Transverse colon (tissue), 4 donors: Measurements from ENCODE around the gene THEM5. TPM values are rescaled to one million over a fixed set of nuclear protein-coding genes. Genes with fewer than 3 reads are reported as not detected.
"Not testable (repeated sequence)": the region's sequence is repeated elsewhere in the genome, so short reads cannot be mapped to it uniquely, and the experiment has no call there.

Experiments used
- DNase-seq: peaks from one replicate; pipeline ENCODE4 v3.0.0-alpha.2; 2019
- H3K27ac ChIP-seq, 4 donors: fragments of 200-600 bp; sonication (generic); 2 replicates each; pipeline ENCODE4 v1.5.1; 2016 to 2018; ENCODE audit warnings: inconsistent platforms in 4 of 4
- H3K27me3 ChIP-seq: fragments of 200-600 bp; sonication (generic); 2 replicates; pipeline ENCODE4 v1.5.1; 2017; ENCODE audit warnings: inconsistent platforms
- H3K36me3 ChIP-seq, 4 donors: fragments of 200-600 bp; sonication (generic); 2 replicates each; pipeline ENCODE4 v1.5.1; 2017 to 2019; ENCODE audit warnings: inconsistent platforms in 4 of 4
- H3K4me1 ChIP-seq, 4 donors: fragments of 200-600 bp; sonication (generic); 2 replicates each; pipeline ENCODE4 v1.5.1; 2017 to 2020; ENCODE audit warnings: inconsistent platforms in 4 of 4
- H3K4me3 ChIP-seq, 4 donors: fragments of 200-600 bp; sonication (generic); 1 replicate in 1 of 4; 2 replicates in 3 of 4; pipeline versions ENCODE4 v1.5.1 to v1.6.1; 2017 to 2019; ENCODE audit warnings: inconsistent platforms in 4 of 4
- H3K9me3 ChIP-seq, 2 donors: fragments of 200-600 bp; sonication (generic); 2 replicates each; pipeline ENCODE4 v1.5.1; 2017 to 2019; ENCODE audit warnings: inconsistent platforms in 2 of 2
- CTCF ChIP-seq, 5 experiments: fragments of 200-600 bp in 3 of 5; fragments of 450-650 bp in 2 of 5; sonication (generic) in 3 of 5; IDR thresholded peaks; 1 replicate in 2 of 5; 2 replicates in 3 of 5; pipeline ENCODE4 v1.5.1; 2016 to 2017; ENCODE audit warnings: antibody characterized with exemption in 5 of 5, inconsistent platforms in 3 of 5, mild to moderate bottlenecking in 2 of 5, moderate library complexity in 1 of 5
- EP300 ChIP-seq: sonication (generic); formaldehyde crosslinking; IDR thresholded peaks from one replicate; pipeline ENCODE4 v1.6.1; 2017; ENCODE audit warnings: antibody characterized with exemption, low read depth
- POLR2A ChIP-seq: fragments of 450-650 bp; IDR thresholded peaks from one replicate; pipeline ENCODE4 v1.6.1; 2016; ENCODE audit warnings: antibody characterized with exemption, mild to moderate bottlenecking, moderate library complexity
- POLR2AphosphoS5 ChIP-seq, 3 donors: sonication (generic); formaldehyde crosslinking; IDR thresholded peaks; one replicate each; pipeline ENCODE4 v1.6.1; 2016; ENCODE audit warnings: antibody characterized with exemption in 3 of 3
- WGBS, 2 donors: methylation state at CpG; one replicate each; pipeline ENCODE4 v1.1.5; 2018; ENCODE audit warnings: low coverage in 1 of 2; 5-methylcytosine and 5-hydroxymethylcytosine counted together
- in situ Hi-C, 4 donors: fragments of 200-750 bp; cut with MboI; loops; one replicate each; pipeline versions ENCODE4 v1.15.0 to v1.15.1; 2017; ENCODE audit warnings: low sequenced_read_pairs in 3 of 4, low pct_ligation_motif_present in 1 of 4, low pct_unique_long_range_greater_than_20kb in 1 of 4
- intact Hi-C: fragments of 100-400 bp; cut with DNase I; formaldehyde crosslinking; loops from one replicate; pipeline ENCODE4 v1.15.1; 2023; ENCODE audit warnings: low total_unique reads
- total RNA-seq, 4 donors: library from RNA; depleted of rRNA; stranded (reverse); fragments of >200 nt; gene quantifications; one replicate each; pipeline ENCODE4 v1.1.0, GENCODE V29; 2016

The THEM5 gene
- total RNA-seq, 4 donors from 2014 or later, result not detected

- Histone ChIP-seq H3K36me3 (peaks cover 0 to 3% (median 0%) of the 10 kb centered on the region in 4 donors), H3K27ac (no peak overlapping the region), H3K4me3 (no peak overlapping the region), H3K27me3 (no peaks in the 10 kb centered on the region), H3K9me3 (no peaks in the 10 kb centered on the region), H3K4me1 (no peaks in the 10 kb centered on the region)
- in situ Hi-C loops, result no loop called here
- WGBS, 2 donors, result 79 to 92% methylated on average over 2 of the region's 2 CpGs
- no peak for DNase-seq
- intact Hi-C loops, result no loop called here
- TF ChIP-seq EP300 (no peak), CTCF (IDR thresholded peaks at IDR 0.05) (peak; percentile 31 to 47 (median 42)), POLR2A (no peak)
These were observed 35.6 kb upstream of the THEM5 start for GRCh38 chr1:151888972-151889570.

GRCh38 chr1:151887028-151887427 is 33.5 kb upstream of the THEM5 start:
- intact Hi-C loops, result no loop called here
- in situ Hi-C loops, result no loop called here
- H3K4me3 ChIP-seq, result no peak overlapping the region
- H3K27ac ChIP-seq, result no peak overlapping the region
- 90% methylated on average over 1 of the region's 1 CpG; no CpG with 5 or more reads in 1 of the 2 donors for WGBS, 2 donors
- H3K4me1 ChIP-seq, result no peaks in the 10 kb centered on the region
- H3K36me3 ChIP-seq, result no peaks in the 10 kb centered on the region
- no peaks in the 10 kb centered on the region for H3K27me3 ChIP-seq
- TF ChIP-seq POLR2A, result no peak
- no peak for TF ChIP-seq POLR2AphosphoS5 (IDR thresholded peaks at IDR 0.05)
- no peak for TF ChIP-seq EP300
- TF ChIP-seq CTCF (IDR thresholded peaks at IDR 0.05), result no peak
- no peaks in the 10 kb centered on the region for H3K9me3 ChIP-seq
- no peak for DNase-seq

- no peak for DNase-seq
- in situ Hi-C loops, result no loop called here
These were observed 32.0 kb upstream of the THEM5 start for GRCh38 chr1:151885479-151885878.

DNA sequence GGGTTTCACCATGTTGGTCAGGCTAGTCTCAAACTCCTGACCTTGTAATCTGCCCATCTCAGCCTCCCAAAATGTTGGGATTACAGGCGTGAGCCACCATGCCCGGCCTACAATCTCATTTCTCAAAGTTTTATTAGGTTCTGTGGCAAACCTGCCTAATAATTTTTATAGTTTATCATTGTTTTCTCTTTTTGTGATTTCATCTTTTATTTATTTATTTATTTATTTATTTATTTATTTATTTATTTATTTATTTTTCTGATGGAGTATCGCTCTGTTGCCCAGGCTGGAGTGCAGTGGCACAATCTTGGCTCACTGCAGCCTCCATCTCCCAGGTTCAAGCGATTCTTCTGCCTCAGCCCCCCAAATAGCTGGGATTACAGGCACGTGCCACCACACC is 31.4 kb upstream of the THEM5 start:
- H3K27ac ChIP-seq, H3K4me3 ChIP-seq, in situ Hi-C loops, H3K4me1 ChIP-seq, H3K27me3 ChIP-seq, H3K36me3 ChIP-seq, DNase-seq, intact Hi-C loops, H3K9me3 ChIP-seq: not testable (repeated sequence)
- 95 to 97% methylated on average over 3 to 5 of the region's 5 CpGs for WGBS, 2 donors

More at GRCh38 chr1:151885479-151885878, 32.0 kb upstream of the THEM5 start:
- H3K4me3 ChIP-seq, result no peak overlapping the region
- 60 to 86% methylated on average over 1 of the region's 1 CpG for WGBS, 2 donors
- H3K27ac ChIP-seq, result no peak overlapping the region
- no peaks in the 10 kb centered on the region for H3K4me1 ChIP-seq
- intact Hi-C loops, result no loop called here
- TF ChIP-seq CTCF (IDR thresholded peaks at IDR 0.05) (no peak), POLR2A (no peak), EP300 (no peak), POLR2AphosphoS5 (IDR thresholded peaks at IDR 0.05) (no peak)
- H3K9me3 ChIP-seq, result no peaks in the 10 kb centered on the region
- H3K36me3 ChIP-seq, result no peaks in the 10 kb centered on the region
- no peaks in the 10 kb centered on the region for H3K27me3 ChIP-seq

GRCh38 chr1:151884445-151884844 is 30.9 kb upstream of the THEM5 start:
- H3K27ac ChIP-seq, H3K36me3 ChIP-seq, DNase-seq, in situ Hi-C loops, intact Hi-C loops, H3K9me3 ChIP-seq, H3K4me1 ChIP-seq, H3K4me3 ChIP-seq, H3K27me3 ChIP-seq: not testable (repeated sequence)
- 93 to 100% methylated on average over 1 to 3 of the region's 3 CpGs for WGBS, 2 donors

GRCh38 chr1:151883898-151884297 is 30.4 kb upstream of the THEM5 start:
- DNase-seq, H3K4me3 ChIP-seq, in situ Hi-C loops, H3K4me1 ChIP-seq, H3K36me3 ChIP-seq, H3K9me3 ChIP-seq, intact Hi-C loops, H3K27me3 ChIP-seq, H3K27ac ChIP-seq: not testable (repeated sequence)
- 89 to 97% methylated on average over 4 of the region's 4 CpGs for WGBS, 2 donors

GRCh38 chr1:151882918-151883317 is 29.4 kb upstream of the THEM5 start:
- 86 to 87% methylated on average over 3 to 5 of the region's 5 CpGs for WGBS, 2 donors
- H3K27me3 ChIP-seq, H3K27ac ChIP-seq, intact Hi-C loops, DNase-seq, H3K9me3 ChIP-seq, H3K36me3 ChIP-seq, H3K4me1 ChIP-seq, H3K4me3 ChIP-seq, in situ Hi-C loops: not testable (repeated sequence)
